COLO668 (cell line): Measurements from ENCODE around the gene RNFT2.

ENCODE experiments used
- DNase-seq: peaks from one replicate; lab custom pipeline; 2025; ENCODE audit not compliant: unreplicated experiment; lab: John Stamatoyannopoulos, UW

Gene RNFT2

GRCh38 chr12:116870306-116870705 is 132.2 kb downstream of the RNFT2 start:
- no peak for DNase-seq

- no peak for DNase-seq
These were observed 136.3 kb downstream of the RNFT2 start for GRCh38 chr12:116874324-116874995.

DNA sequence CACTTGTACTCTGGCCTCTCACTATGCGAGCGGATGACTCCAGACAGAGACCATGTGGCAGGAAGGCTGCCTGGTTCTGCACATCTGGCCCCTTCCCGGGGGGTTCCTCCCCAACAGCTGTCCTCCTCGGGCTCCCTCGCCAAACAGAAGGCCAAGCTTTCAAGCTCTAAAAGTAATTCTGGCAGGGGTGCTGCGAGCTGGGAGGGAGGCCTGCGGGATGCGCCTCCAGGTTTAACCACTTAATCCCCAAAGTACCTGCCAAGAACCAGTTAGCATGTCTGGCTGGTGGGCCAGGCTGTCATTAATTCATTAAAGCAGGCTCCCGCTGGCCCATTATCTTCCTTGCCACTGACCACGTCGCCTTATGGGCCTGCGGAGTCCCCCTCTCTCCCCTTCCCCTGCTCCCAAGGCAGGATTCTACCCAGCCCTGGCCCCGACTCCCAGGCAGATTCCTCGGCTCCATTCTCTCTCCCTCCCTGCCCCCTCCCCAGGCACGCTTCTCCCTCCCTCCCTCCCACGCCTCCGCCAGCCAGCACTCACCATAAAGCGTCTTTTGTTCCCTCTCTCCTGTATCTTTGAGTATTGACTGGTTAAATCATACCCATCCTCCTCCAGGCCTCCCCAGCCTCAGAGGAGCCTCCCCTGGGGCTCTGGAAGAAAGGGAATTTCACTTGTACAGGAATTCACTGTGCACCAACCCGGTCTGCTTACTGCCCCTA is 138.2 kb downstream of the RNFT2 start:
- no peak for DNase-seq

DNA sequence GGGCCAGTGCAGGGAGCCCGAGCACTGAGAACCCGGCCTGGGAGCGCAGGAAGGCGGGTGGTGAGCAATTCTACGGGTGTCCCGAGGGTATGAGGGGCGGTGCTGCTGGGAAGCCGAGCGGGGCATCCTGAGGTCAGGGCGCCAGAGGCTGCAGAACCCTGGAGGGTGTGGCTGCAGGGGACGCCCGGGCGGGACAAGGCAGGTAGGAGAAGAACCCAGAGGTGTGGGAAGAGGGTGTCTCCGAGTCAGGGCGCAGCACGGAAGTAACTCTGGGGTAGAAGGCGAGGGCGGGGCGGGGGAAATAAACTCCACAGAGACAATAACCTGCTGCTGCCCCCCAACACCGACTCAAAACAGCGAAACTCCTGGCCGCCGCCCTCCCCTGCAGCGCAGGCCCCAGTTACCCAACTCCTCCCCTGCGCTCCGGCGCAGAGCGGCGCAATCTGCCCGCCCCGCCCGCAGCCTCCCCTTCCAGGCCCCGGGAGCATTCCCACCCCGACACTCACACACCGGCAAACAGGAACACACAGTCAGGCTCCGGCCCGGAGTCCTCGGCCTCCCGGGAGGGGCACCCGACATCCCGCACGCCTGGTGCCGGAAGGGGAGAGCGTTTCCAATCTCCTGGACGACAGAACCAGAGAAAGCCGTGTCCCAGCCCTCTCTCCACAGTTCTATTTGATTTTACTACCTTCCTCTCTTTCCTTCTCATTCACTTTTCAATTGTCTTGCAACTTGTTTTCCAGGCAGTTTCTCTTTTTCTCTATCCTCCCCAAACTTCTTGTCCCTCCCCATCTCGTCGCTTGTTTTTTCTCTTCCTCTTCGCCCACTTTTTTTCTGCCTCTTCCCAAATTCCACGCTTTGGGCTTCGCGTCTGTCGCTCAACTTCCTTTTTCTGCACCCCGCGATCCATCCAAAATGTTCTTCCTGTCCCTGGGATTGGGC is 140.7 kb downstream of the RNFT2 start:
- DNase-seq, result peak; percentile 31

DNA sequence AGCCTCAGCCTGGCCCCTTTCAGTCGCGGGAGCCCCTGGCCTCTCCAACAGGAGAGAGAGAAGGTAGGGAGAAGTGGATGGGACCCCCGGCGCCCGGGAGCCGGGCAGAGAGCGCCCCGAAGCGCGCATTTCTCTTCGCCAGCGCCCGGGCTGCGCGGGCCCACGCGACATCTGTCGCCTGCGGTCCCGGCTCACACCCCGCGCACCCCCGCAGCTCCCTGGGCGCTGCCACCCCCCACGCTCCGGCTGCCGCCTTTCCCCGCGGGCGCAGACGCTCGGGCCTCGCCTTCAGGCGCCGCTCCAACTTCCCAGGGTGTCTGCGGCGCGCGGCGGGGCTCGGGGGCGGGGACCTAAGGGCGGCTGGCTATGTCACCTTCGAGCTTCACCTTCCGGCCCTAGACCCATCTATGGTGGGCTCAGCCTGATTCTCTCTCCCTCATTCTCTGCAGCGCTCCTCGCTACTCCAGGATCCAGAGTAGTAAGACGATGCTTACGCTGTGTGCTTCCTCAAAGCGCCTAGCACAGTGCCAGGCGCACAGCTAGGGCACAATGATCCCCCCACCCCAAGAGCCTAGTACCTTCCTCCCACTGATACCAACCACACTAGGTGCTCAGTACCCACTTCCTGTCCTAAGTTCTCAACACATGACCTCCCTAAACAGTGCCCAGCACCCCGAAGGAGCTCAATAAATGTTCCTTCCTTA is 141.5 kb downstream of the RNFT2 start:
- DNase-seq, result peak; percentile 28

- DNase-seq, result no peak
These were observed 142.2 kb downstream of the RNFT2 start for GRCh38 chr12:116880213-116880816.

DNA sequence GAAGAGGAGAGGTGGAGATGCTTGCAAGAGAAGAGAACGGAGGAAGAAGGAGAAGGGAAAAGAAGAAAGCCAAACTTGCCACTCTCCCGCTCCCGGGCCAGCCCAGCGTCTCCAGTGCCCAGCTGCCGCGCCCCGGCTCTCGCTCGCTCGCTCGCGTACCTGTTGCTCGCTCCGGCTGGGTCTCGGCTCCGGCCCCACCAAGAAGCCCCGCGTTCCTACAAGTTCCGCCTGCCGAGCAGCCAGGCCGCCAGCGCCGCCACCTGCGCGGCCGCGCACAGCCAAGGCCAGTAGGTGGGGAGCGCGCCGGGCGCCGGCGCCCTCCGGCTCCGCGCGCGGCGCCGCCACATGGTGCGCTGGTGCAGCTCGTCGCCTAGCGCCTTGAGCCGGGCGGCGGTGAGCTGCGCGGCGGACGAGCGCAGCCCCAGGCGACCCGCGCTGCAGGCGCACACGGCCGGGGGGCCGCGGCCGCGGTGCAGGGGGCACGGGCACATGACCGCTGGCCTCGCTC is 142.8 kb downstream of the RNFT2 start:
- peak; percentile 87 for DNase-seq

GRCh38 chr12:116881325-116881876 is 143.3 kb downstream of the RNFT2 start, which contains the start of gene HRK:
TSS of gene HRK (minus strand) at chr12:116881441. CDS start at chr12:116881307, 134 bp downstream.
- no peak for DNase-seq

DNA sequence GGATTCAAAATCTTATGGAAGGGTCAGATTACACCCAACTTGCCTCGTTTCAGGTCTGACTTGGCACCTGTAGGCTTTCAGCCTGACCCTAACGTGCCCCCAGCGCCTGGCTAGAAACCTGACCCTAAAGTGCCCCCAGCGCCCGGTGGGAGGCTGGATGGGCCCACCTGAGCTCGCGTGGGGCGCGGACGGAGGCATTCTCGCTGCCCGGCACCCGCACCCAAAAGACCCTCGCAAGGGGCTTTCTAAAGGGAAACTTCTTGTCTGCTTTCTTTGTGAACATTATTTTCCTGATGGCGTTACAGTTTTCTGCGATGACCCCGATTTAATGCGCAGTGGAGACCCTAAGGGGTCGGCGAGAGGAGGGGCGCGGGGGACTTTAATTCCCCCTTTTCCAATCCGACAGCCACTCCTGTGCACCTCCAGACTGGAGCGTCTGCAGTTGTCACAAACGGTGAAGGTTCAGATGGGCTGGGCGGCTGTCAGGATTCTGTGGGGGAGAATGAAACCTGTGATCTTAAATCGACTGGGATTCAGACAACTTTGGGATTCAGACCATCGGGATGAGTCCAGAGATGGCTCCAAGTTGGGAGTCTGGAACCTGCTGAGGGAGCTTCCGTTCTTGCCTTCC is 143.9 kb downstream of the RNFT2 start:
- DNase-seq, result no peak

GRCh38 chr12:116882742-116883141 is 144.6 kb downstream of the RNFT2 start:
- no peak for DNase-seq

GRCh38 chr12:116884871-116885270 is 146.8 kb downstream of the RNFT2 start:
- DNase-seq, result no peak

DNA sequence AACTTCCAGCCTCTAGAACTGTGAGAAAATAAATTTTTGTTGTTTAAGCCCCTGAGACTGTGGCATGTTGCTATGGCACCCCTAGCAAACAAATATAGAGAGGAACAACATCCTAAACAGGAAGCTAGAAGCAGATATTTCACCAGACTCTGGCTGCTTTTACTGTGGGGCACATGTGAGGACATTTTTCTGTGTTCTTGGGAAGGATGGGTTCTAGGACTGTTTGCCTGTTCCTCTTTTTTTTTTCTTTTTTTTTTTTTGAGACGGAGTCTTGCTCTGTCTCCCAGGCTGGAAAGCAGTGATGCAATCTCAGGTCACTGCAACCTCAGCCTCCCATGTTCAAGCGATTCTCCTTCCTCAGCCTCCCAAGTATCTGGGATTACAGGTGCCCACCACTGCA is 147.4 kb downstream of the RNFT2 start:
- no peak for DNase-seq

- no peak for DNase-seq
These were observed 149.1 kb downstream of the RNFT2 start for GRCh38 chr12:116887244-116887643.

DNA sequence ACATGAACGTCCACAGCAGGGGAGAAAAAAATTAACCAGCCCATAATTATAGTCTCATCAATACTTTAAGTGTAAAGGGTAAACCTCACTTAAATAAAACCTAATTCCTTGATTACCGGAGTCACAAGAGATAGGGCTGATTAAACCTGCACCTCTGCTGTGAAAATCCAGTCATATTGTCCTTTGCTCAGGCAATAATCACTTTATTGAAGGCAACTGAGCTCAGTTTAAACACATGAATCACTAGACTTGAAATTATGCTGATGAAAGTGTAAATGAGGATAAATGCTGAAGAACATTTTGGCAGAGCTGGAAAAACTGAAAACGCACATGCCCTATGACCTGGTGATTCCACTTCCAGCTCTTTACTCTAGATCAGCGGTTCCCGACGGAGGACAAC is 149.8 kb downstream of the RNFT2 start:
- DNase-seq, result no peak

GRCh38 chr12:116890330-116890729 is 152.2 kb downstream of the RNFT2 start:
- DNase-seq, result no peak

DNA sequence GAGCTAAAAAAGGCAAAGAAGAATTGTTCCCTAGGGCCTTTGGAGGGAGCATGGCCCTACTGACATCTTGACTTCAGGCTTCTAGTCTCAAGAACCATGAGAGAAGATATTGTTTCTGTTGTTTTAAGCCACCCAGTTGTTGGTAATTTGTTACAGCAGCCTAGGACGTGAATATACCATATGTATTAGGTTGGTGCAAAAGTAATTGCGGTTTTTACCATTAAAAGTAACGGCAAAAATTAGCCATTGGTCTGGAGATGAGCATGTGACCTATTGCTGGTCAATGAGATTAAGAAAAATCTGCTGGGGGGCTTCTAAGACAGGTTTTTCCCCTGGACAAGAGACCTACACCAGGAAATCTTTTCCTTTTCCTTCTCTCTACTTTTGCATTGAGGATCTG is 152.9 kb downstream of the RNFT2 start:
- no peak for DNase-seq

DNA sequence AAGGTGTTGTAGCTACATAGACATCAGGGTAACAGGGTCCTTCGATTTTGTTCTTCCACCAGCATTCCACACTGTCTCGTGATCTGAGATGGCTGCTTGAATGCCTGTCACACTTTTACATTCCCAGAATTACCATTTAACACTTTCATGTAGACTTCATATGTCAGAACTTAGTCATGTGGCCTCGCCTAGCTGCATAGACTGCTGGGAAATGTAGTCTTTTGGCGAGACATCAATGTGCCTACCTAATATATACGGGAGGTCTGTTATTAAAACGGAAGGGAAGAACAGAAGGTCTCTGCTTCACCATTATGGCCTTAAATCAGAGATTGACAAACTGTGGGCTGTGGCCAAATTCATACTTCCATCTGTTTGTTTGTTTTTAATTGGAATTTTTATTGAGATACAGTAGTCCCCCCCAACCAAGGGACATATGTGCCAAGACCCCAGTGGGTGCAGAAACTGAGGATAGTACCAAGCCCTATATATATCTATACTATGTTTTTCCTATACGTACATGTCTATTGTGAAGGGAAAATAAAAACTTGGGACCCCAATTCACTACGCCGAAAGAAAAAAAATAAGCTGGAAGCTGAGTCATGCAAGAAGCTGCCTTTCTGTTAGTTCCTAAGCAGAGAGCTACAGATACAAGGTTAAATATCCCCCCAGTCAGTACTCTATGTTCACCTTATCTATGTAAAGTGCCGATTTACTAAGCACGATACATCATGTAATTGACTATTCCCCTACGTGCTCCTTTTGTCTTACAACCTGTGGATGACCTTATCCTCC is 154.4 kb downstream of the RNFT2 start:
- DNase-seq, result no peak

GRCh38 chr12:116894913-116895312 is 156.8 kb downstream of the RNFT2 start:
- DNase-seq, result no peak
